Activated naive CD8-positive, alpha-beta T cell (primary cell): Measurements from ENCODE around the gene SETBP1.

ENCODE experiments used
- H3K27ac Mint-ChIP-seq: one replicate; pipeline ENCODE4 v1.8.0; 2021; ENCODE audit warnings: mixed read lengths
- H3K27me3 Mint-ChIP-seq: one replicate; pipeline ENCODE4 v1.8.0; 2021; ENCODE audit warnings: mixed read lengths
- H3K36me3 Mint-ChIP-seq: one replicate; pipeline ENCODE4 v1.8.0; 2021; ENCODE audit warnings: mixed read lengths
- H3K4me1 Mint-ChIP-seq: one replicate; pipeline ENCODE4 v1.8.0; 2021; ENCODE audit warnings: low read depth, mixed read lengths
- H3K4me3 Mint-ChIP-seq: one replicate; pipeline ENCODE4 v1.8.0; 2021; ENCODE audit warnings: mild to moderate bottlenecking, mixed read lengths
- H3K9me3 Mint-ChIP-seq: one replicate; pipeline ENCODE4 v1.8.0; 2021; ENCODE audit warnings: low read depth, mixed read lengths

The SETBP1 gene

DNA sequence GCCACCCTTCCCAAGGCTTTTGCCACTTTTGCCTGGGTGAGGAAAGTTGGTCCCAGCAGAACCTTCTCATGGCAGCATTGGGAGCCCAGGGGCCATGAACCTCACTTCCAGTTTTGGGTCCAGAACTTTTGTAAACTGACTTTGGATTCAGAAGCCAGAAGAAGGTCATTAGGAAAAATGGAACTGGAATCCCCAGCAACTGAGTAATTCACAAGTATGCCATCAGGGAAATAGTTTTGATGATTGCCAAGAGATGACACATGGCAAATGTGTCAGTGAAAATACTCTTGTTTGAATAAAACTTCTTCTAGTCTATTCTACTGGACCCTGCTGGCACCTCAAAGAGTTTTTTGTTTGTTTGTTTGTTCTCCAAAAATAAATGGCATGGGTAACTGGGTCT, 203.7 kb downstream of the SETBP1 start:
- no peaks in the 10 kb centered on the region for H3K27me3 Mint-ChIP-seq
- H3K27ac Mint-ChIP-seq: no peak overlapping the region
- H3K4me3 Mint-ChIP-seq: no peak overlapping the region
- peaks cover 5% of the 10 kb centered on the region for H3K36me3 Mint-ChIP-seq
- H3K9me3 Mint-ChIP-seq: no peaks in the 10 kb centered on the region
- H3K4me1 Mint-ChIP-seq: peaks cover 15% of the 10 kb centered on the region

- Mint-ChIP-seq H3K27ac (no peak overlapping the region), H3K4me1 (peaks cover 15% of the 10 kb centered on the region), H3K9me3 (peaks cover 4% of the 10 kb centered on the region), H3K4me3 (no peak overlapping the region), H3K36me3 (peaks cover 5% of the 10 kb centered on the region), H3K27me3 (no peaks in the 10 kb centered on the region)
Observed at GRCh38 chr18:44885507-44885906, 204.8 kb downstream of the SETBP1 start.

- peaks cover 11% of the 10 kb centered on the region for H3K36me3 Mint-ChIP-seq
- no peaks in the 10 kb centered on the region for H3K27me3 Mint-ChIP-seq
- H3K27ac Mint-ChIP-seq: peak overlapping the region; percentile 98
- H3K4me3 Mint-ChIP-seq: peak overlapping the region; percentile 53
- H3K9me3 Mint-ChIP-seq: peaks cover 10% of the 10 kb centered on the region
- H3K4me1 Mint-ChIP-seq: peaks cover 15% of the 10 kb centered on the region
Observed at GRCh38 chr18:44887227-44887631, 206.5 kb downstream of the SETBP1 start.

DNA sequence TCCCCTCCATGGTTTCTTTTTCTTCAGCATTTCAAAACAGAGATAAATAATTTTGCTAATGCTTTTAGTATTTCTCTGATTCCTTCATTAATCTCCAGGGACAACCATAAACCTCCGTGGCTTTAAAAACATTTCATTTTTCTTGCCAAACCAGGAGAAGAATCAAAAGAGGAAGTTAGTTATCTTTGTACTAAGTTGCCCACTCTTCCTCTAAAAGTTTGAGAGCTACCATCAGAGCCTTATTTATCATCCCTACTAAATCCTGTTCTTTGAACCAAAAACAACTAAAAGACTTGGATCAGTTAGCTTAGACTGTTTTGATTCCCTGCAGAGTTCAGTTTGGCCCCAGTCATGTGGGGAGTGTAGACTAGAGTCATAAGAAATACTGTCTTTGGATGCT, 208.4 kb downstream of the SETBP1 start:
- peaks cover 10% of the 10 kb centered on the region for H3K9me3 Mint-ChIP-seq
- no peak overlapping the region for H3K4me3 Mint-ChIP-seq
- peaks cover 30% of the 10 kb centered on the region for H3K4me1 Mint-ChIP-seq
- no peak overlapping the region for H3K27ac Mint-ChIP-seq
- H3K36me3 Mint-ChIP-seq: peaks cover 11% of the 10 kb centered on the region
- H3K27me3 Mint-ChIP-seq: no peaks in the 10 kb centered on the region

- Mint-ChIP-seq H3K9me3 (peaks cover 10% of the 10 kb centered on the region), H3K36me3 (peaks cover 6% of the 10 kb centered on the region), H3K4me3 (no peak overlapping the region), H3K27ac (peak overlapping the region; percentile 82), H3K4me1 (peaks cover 24% of the 10 kb centered on the region), H3K27me3 (no peaks in the 10 kb centered on the region)
Observed at GRCh38 chr18:44893045-44893706, 212.5 kb downstream of the SETBP1 start.

DNA sequence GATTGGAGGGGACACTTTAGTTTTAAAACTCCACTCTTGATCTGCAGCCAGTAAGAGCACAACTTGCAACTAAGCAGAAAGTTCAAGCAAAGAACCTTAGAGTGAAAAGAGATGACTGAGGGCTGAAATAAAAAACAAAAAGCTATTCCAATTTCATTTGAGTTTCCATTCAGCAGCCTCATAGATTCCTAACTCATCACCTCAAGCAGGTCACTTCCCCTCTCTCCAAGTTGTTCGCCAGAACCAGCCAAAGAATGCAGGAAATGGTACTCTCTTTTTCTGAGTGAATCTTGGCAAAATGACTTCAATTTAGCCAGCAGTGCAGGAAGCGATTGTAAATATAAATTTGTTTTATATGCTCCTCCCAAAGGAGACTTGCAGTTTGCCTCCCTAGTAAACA, 213.3 kb downstream of the SETBP1 start:
- H3K4me3 Mint-ChIP-seq: no peak overlapping the region
- no peaks in the 10 kb centered on the region for H3K27me3 Mint-ChIP-seq
- no peak overlapping the region for H3K27ac Mint-ChIP-seq
- H3K9me3 Mint-ChIP-seq: peaks cover 10% of the 10 kb centered on the region
- peaks cover 23% of the 10 kb centered on the region for H3K4me1 Mint-ChIP-seq
- H3K36me3 Mint-ChIP-seq: peaks cover 6% of the 10 kb centered on the region

DNA sequence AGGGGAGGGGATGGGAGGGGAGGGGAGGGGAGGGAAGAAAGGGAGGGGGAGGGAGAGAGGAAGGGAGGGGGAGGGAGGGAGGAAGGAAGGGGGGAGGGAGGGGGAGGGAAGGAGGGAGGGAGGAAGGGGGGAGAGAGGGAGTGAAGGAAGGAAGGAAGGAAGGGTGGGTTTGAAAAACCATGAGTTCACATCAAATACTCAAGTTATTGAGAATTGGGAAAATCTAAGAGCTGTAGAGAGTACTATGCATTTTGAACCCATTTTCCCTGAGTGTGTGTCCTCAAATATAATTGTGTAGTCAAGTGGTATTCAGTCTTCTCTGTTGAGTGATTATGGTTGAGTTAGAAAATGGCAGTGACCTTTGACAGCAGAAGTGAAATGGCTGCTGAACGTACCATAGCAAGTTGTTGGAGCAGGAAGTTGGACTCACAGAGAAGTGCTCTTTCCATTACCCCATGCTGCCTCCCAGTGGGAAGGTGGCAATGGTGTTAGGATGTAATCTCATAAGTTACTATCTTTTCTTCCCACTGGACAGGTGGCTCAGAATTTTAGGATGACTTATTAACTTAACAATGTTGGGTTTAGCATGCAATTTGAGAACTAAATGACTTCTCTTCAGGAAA, 214.6 kb downstream of the SETBP1 start:
- peaks cover 2% of the 10 kb centered on the region for H3K27me3 Mint-ChIP-seq
- H3K9me3 Mint-ChIP-seq: peaks cover 8% of the 10 kb centered on the region
- H3K4me1 Mint-ChIP-seq: peaks cover 22% of the 10 kb centered on the region
- H3K4me3 Mint-ChIP-seq: no peak overlapping the region
- H3K36me3 Mint-ChIP-seq: peaks cover 6% of the 10 kb centered on the region
- H3K27ac Mint-ChIP-seq: no peak overlapping the region

GRCh38 chr18:44896846-44897245, 216.2 kb downstream of the SETBP1 start:
- Mint-ChIP-seq H3K4me1 (peaks cover 22% of the 10 kb centered on the region), H3K27me3 (peaks cover 2% of the 10 kb centered on the region), H3K4me3 (no peak overlapping the region), H3K9me3 (no peaks in the 10 kb centered on the region), H3K36me3 (no peaks in the 10 kb centered on the region), H3K27ac (no peak overlapping the region)

DNA sequence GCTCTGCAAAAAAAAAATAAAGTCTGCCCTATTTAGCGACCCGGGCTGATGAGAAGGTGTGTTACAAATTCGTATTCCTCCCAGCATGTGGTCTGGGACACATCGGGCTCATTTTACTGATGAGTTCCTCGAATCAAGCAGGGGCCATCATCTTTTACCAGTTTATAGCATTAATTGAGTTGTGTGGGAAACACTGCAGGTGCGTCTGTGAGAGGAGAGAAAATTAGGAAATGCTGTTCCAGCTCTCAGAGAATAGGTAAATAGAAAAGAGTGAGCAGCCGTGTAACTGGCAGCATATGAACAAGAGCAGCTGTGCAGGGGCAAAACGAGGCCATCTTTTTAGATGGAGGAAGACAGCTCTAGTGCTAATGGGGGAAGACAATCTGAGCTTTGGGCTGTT, 216.7 kb downstream of the SETBP1 start:
- Mint-ChIP-seq H3K27ac (peak overlapping the region; percentile 11), H3K36me3 (no peaks in the 10 kb centered on the region), H3K4me1 (peaks cover 22% of the 10 kb centered on the region), H3K9me3 (no peaks in the 10 kb centered on the region), H3K4me3 (no peak overlapping the region), H3K27me3 (peaks cover 2% of the 10 kb centered on the region)

GRCh38 chr18:44897816-44898215, 217.1 kb downstream of the SETBP1 start:
- no peaks in the 10 kb centered on the region for H3K9me3 Mint-ChIP-seq
- H3K4me1 Mint-ChIP-seq: peaks cover 20% of the 10 kb centered on the region
- H3K4me3 Mint-ChIP-seq: no peak overlapping the region
- no peak overlapping the region for H3K27ac Mint-ChIP-seq
- peaks cover 2% of the 10 kb centered on the region for H3K27me3 Mint-ChIP-seq
- H3K36me3 Mint-ChIP-seq: no peaks in the 10 kb centered on the region

- Mint-ChIP-seq H3K36me3 (no peaks in the 10 kb centered on the region), H3K4me3 (no peak overlapping the region), H3K27ac (no peak overlapping the region), H3K4me1 (peaks cover 13% of the 10 kb centered on the region), H3K9me3 (no peaks in the 10 kb centered on the region), H3K27me3 (peaks cover 6% of the 10 kb centered on the region)
Observed at GRCh38 chr18:44898498-44898897, 217.8 kb downstream of the SETBP1 start.

GRCh38 chr18:44899832-44900231, 219.1 kb downstream of the SETBP1 start:
- Mint-ChIP-seq H3K4me1 (peaks cover 3% of the 10 kb centered on the region), H3K36me3 (no peaks in the 10 kb centered on the region)

DNA sequence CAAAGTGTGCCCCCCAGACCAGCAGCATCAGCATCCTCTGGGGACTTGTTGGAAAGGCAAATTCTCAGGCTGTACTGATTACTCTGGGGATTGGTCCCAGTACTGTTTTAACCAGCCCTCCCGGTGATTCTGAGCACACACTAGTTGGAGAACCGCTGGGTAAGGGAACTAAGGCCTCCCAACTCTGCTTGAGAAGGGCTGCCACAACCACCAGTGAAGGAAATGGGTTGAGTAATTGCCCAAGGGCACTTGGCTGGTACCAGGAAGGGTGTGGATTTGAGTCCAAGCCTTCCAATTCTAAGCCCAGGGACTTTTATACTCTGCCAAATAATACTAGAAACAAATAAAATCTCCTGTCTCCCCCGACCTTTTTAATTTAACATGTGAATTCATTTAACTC, 219.9 kb downstream of the SETBP1 start:
- Mint-ChIP-seq H3K4me1 (no peaks in the 10 kb centered on the region), H3K4me3 (no peak overlapping the region), H3K27me3 (peaks cover 6% of the 10 kb centered on the region), H3K9me3 (peaks cover 4% of the 10 kb centered on the region), H3K36me3 (no peaks in the 10 kb centered on the region), H3K27ac (no peak overlapping the region)

More at GRCh38 chr18:44899832-44900231, 219.1 kb downstream of the SETBP1 start:
- Mint-ChIP-seq H3K4me3 (no peak overlapping the region), H3K9me3 (peaks cover 2% of the 10 kb centered on the region), H3K27ac (no peak overlapping the region), H3K27me3 (peaks cover 6% of the 10 kb centered on the region)

- peaks cover 4% of the 10 kb centered on the region for H3K9me3 Mint-ChIP-seq
- H3K36me3 Mint-ChIP-seq: no peaks in the 10 kb centered on the region
- no peak overlapping the region for H3K4me3 Mint-ChIP-seq
- no peaks in the 10 kb centered on the region for H3K4me1 Mint-ChIP-seq
- H3K27ac Mint-ChIP-seq: no peak overlapping the region
- H3K27me3 Mint-ChIP-seq: peaks cover 6% of the 10 kb centered on the region
Observed at GRCh38 chr18:44901283-44901682, 220.6 kb downstream of the SETBP1 start.

- Mint-ChIP-seq H3K36me3 (no peaks in the 10 kb centered on the region), H3K4me3 (no peak overlapping the region), H3K4me1 (no peaks in the 10 kb centered on the region), H3K27me3 (peaks cover 6% of the 10 kb centered on the region), H3K27ac (no peak overlapping the region), H3K9me3 (peaks cover 4% of the 10 kb centered on the region)
Observed at GRCh38 chr18:44903327-44903726, 222.6 kb downstream of the SETBP1 start.

GRCh38 chr18:44904768-44905167, 224.1 kb downstream of the SETBP1 start:
- Mint-ChIP-seq H3K27ac (no peak overlapping the region), H3K4me3 (no peak overlapping the region), H3K27me3 (peaks cover 4% of the 10 kb centered on the region), H3K9me3 (peaks cover 4% of the 10 kb centered on the region), H3K36me3 (no peaks in the 10 kb centered on the region), H3K4me1 (no peaks in the 10 kb centered on the region)
